A549 (cell line): ENCODE data around the gene CNKSR1.

Experiments used
- CTCF ChIP-seq: fragments of >200 bp; sonication (Bioruptor Twin); formaldehyde crosslinking; IDR thresholded peaks from 3 replicates; pipeline ENCODE4 v1.5.1; 2016
- ELK1 ChIP-seq: fragments of 150-350 bp; IDR thresholded peaks from 2 replicates; pipeline ENCODE4 v1.6.1; 2014; ENCODE audit warnings: low read depth, mild to moderate bottlenecking, low read length
- HMGXB4 ChIP-seq: fragments of 250-450 bp; sonication (Bioruptor Pico); IDR thresholded peaks from 2 replicates; pipeline ENCODE4 v1.5.0; 2021; ENCODE audit warnings: mild to moderate bottlenecking, moderate library complexity, borderline replicate concordance
- MAZ ChIP-seq: fragments of 150-350 bp; IDR thresholded peaks from 2 replicates; pipeline ENCODE4 v1.6.1; 2014; ENCODE audit warnings: antibody characterized with exemption, low read depth, low read length, borderline replicate concordance
- POLR2A ChIP-seq: IDR thresholded peaks from 2 replicates; pipeline ENCODE4 v1.6.1; 2012; ENCODE audit warnings: mild to moderate bottlenecking, low read length
- USF2 ChIP-seq: fragments of 450-650 bp; IDR thresholded peaks from 2 replicates; pipeline ENCODE4 v1.6.1; 2014; ENCODE audit warnings: antibody characterized with exemption

GRCh38 chr1:26158908-26159742 is 18.2 kb upstream of the CNKSR1 start, which contains the start of gene FAM110D:
- TF ChIP-seq CTCF (no peak), POLR2A (no peak), HMGXB4 (CRISPR knock-in tag) (no peak), USF2 (no peak), ELK1 (no peak), MAZ (no peak)
